ENCODE measurements around the gene CXorf49. TPM values are rescaled to one million over a fixed set of nuclear protein-coding genes. Genes with fewer than 3 reads are reported as not detected.
"Not testable (repeated sequence)": the region's sequence is repeated elsewhere in the genome, so short reads cannot be mapped to it uniquely, and the experiment has no call there.

Gene CXorf49
- polyA plus RNA-seq (2013) = 0.16 TPM in 1 of 2 replicates, not detected in the other

- H3K4me1 ChIP-seq (ENCODE audit: control insufficient read depth in 1 of 2, insufficient read depth in 2 of 2, low read length in 2 of 2); H3K79me2 ChIP-seq (ENCODE audit: control insufficient read depth, insufficient read depth, low read length, poor library complexity); H2AK5ac ChIP-seq (ENCODE audit: low read length); H3K9me3 ChIP-seq (ENCODE audit: insufficient read depth, low read depth, low read length); H4K91ac ChIP-seq (ENCODE audit: low read depth, low read length); H3K27me3 ChIP-seq (ENCODE audit: insufficient read depth, low read length); H2BK120ac ChIP-seq (ENCODE audit: insufficient read depth, low read length, poor library complexity); H3K79me1 ChIP-seq (ENCODE audit: low read length); H3K23ac ChIP-seq (ENCODE audit: low read length); H2BK12ac ChIP-seq (ENCODE audit: low read length); H2AFZ ChIP-seq (ENCODE audit: insufficient read depth, low read length, poor library complexity); DNase-seq; H3K4ac ChIP-seq (ENCODE audit: low read depth, low read length); H4K8ac ChIP-seq (ENCODE audit: low read depth, low read length); H3K4me2 ChIP-seq (ENCODE audit: low read length); H3K4me3 ChIP-seq (ENCODE audit: low read depth, low read length); H3K14ac ChIP-seq (ENCODE audit: low read length); H4K12ac ChIP-seq (ENCODE audit: low read depth, low read length); H3K27ac ChIP-seq (ENCODE audit: low read depth, low read length); H2BK5ac ChIP-seq (ENCODE audit: low read depth, low read length, poor library complexity); H3K18ac ChIP-seq (ENCODE audit: low read length); H3K9ac ChIP-seq (ENCODE audit: low read length); H3K36me3 ChIP-seq (ENCODE audit: control insufficient read depth in 1 of 2, insufficient read depth in 2 of 2, low read length in 2 of 2): not testable (repeated sequence)
- no CpG with 5 or more reads among the region's 30 CpGs for WGBS (ENCODE audit: extremely low coverage, insufficient coverage, insufficient read length)
These were observed at the start of gene CXorf49 for GRCh38 chrX:71718185-71718584. Gene CXorf49 (minus strand): TSS chrX:71718285. CDS start chrX:71718151, 134 bp downstream.

GRCh38 chrX:71767134-71767533 is 49.0 kb upstream of the CXorf49 start:
- not testable (repeated sequence) for H3K18ac ChIP-seq (ENCODE audit: low read length); H2BK12ac ChIP-seq (ENCODE audit: low read length); H3K9me3 ChIP-seq (ENCODE audit: insufficient read depth, low read depth, low read length); H3K14ac ChIP-seq (ENCODE audit: low read length); DNase-seq; H3K79me2 ChIP-seq (ENCODE audit: control insufficient read depth, insufficient read depth, low read length, poor library complexity); H3K79me1 ChIP-seq (ENCODE audit: low read length); H3K27me3 ChIP-seq (ENCODE audit: insufficient read depth, low read length); H2AK5ac ChIP-seq (ENCODE audit: low read length); H3K23ac ChIP-seq (ENCODE audit: low read length); H3K4me3 ChIP-seq (ENCODE audit: low read depth, low read length); H3K9ac ChIP-seq (ENCODE audit: low read length); H3K4me1 ChIP-seq (ENCODE audit: control insufficient read depth in 1 of 2, insufficient read depth in 2 of 2, low read length in 2 of 2); H2BK120ac ChIP-seq (ENCODE audit: insufficient read depth, low read length, poor library complexity); H2AFZ ChIP-seq (ENCODE audit: insufficient read depth, low read length, poor library complexity); H3K4ac ChIP-seq (ENCODE audit: low read depth, low read length); H3K36me3 ChIP-seq (ENCODE audit: control insufficient read depth in 1 of 2, insufficient read depth in 2 of 2, low read length in 2 of 2); H3K4me2 ChIP-seq (ENCODE audit: low read length); H3K27ac ChIP-seq (ENCODE audit: low read depth, low read length); H4K8ac ChIP-seq (ENCODE audit: low read depth, low read length); H4K91ac ChIP-seq (ENCODE audit: low read depth, low read length); H2BK5ac ChIP-seq (ENCODE audit: low read depth, low read length, poor library complexity); H4K12ac ChIP-seq (ENCODE audit: low read depth, low read length)
- WGBS (ENCODE audit: extremely low coverage, insufficient coverage, insufficient read length) = no CpG with 5 or more reads among the region's 14 CpGs

- DNase-seq; H2BK12ac ChIP-seq (ENCODE audit: low read length); H3K4ac ChIP-seq (ENCODE audit: low read depth, low read length); H3K9me3 ChIP-seq (ENCODE audit: insufficient read depth, low read depth, low read length); H4K91ac ChIP-seq (ENCODE audit: low read depth, low read length); H3K4me1 ChIP-seq (ENCODE audit: control insufficient read depth in 1 of 2, insufficient read depth in 2 of 2, low read length in 2 of 2); H4K12ac ChIP-seq (ENCODE audit: low read depth, low read length); H3K4me3 ChIP-seq (ENCODE audit: low read depth, low read length); H3K79me1 ChIP-seq (ENCODE audit: low read length); H2BK120ac ChIP-seq (ENCODE audit: insufficient read depth, low read length, poor library complexity); H3K9ac ChIP-seq (ENCODE audit: low read length); H2AK5ac ChIP-seq (ENCODE audit: low read length); H3K14ac ChIP-seq (ENCODE audit: low read length); H4K8ac ChIP-seq (ENCODE audit: low read depth, low read length); H3K27ac ChIP-seq (ENCODE audit: low read depth, low read length); H3K27me3 ChIP-seq (ENCODE audit: insufficient read depth, low read length); H3K23ac ChIP-seq (ENCODE audit: low read length); H3K79me2 ChIP-seq (ENCODE audit: control insufficient read depth, insufficient read depth, low read length, poor library complexity); H3K18ac ChIP-seq (ENCODE audit: low read length); H3K36me3 ChIP-seq (ENCODE audit: control insufficient read depth in 1 of 2, insufficient read depth in 2 of 2, low read length in 2 of 2); H2BK5ac ChIP-seq (ENCODE audit: low read depth, low read length, poor library complexity); H3K4me2 ChIP-seq (ENCODE audit: low read length); H2AFZ ChIP-seq (ENCODE audit: insufficient read depth, low read length, poor library complexity): not testable (repeated sequence)
- no CpG with 5 or more reads among the region's 8 CpGs for WGBS (ENCODE audit: extremely low coverage, insufficient coverage, insufficient read length)
These were observed 47.5 kb upstream of the CXorf49 start for GRCh38 chrX:71765613-71766012.

GRCh38 chrX:71764832-71765231 is 46.7 kb upstream of the CXorf49 start:
- not testable (repeated sequence) for H3K4me2 ChIP-seq (ENCODE audit: low read length); H3K27me3 ChIP-seq (ENCODE audit: insufficient read depth, low read length); H3K9me3 ChIP-seq (ENCODE audit: insufficient read depth, low read depth, low read length); H3K79me2 ChIP-seq (ENCODE audit: control insufficient read depth, insufficient read depth, low read length, poor library complexity); H3K79me1 ChIP-seq (ENCODE audit: low read length); H2AK5ac ChIP-seq (ENCODE audit: low read length); H3K27ac ChIP-seq (ENCODE audit: low read depth, low read length); H2BK5ac ChIP-seq (ENCODE audit: low read depth, low read length, poor library complexity); H3K36me3 ChIP-seq (ENCODE audit: control insufficient read depth in 1 of 2, insufficient read depth in 2 of 2, low read length in 2 of 2); H4K12ac ChIP-seq (ENCODE audit: low read depth, low read length); H3K4ac ChIP-seq (ENCODE audit: low read depth, low read length); H3K23ac ChIP-seq (ENCODE audit: low read length); H2BK12ac ChIP-seq (ENCODE audit: low read length); H3K9ac ChIP-seq (ENCODE audit: low read length); H3K14ac ChIP-seq (ENCODE audit: low read length); H3K4me3 ChIP-seq (ENCODE audit: low read depth, low read length); H3K4me1 ChIP-seq (ENCODE audit: control insufficient read depth in 1 of 2, insufficient read depth in 2 of 2, low read length in 2 of 2); H4K91ac ChIP-seq (ENCODE audit: low read depth, low read length); H2BK120ac ChIP-seq (ENCODE audit: insufficient read depth, low read length, poor library complexity); H3K18ac ChIP-seq (ENCODE audit: low read length); H2AFZ ChIP-seq (ENCODE audit: insufficient read depth, low read length, poor library complexity); DNase-seq; H4K8ac ChIP-seq (ENCODE audit: low read depth, low read length)
- WGBS (ENCODE audit: extremely low coverage, insufficient coverage, insufficient read length) = no CpG with 5 or more reads among the region's 11 CpGs
